ENCODE data around the gene CHIC2.

CHIC2 gene

GRCh38 chr4:54066088-54066415 is 1.6 kb upstream of the CHIC2 start:
- CTCF ChIA-PET: interaction anchor here (1.0 to 1.3 kb wide), 4 partner anchors 11 to 123 kb away, joined by 3 to 4 read pairs (median 3); no protein-coding TSS in a partner anchor

GRCh38 chr4:54065282-54066087 is 1.1 kb upstream of the CHIC2 start:
- Histone ChIP-seq H3K9me3 (ENCODE audit: control extremely low read depth in 1 of 5, control insufficient read depth in 4 of 5, insufficient read depth in 2 of 5, low read depth in 1 of 5, low read length in 4 of 5) (no peaks in the 10 kb centered on the region), H3K27me3 (replicated peaks in 2 of 5; ENCODE audit: control insufficient read depth in 4 of 5, insufficient read depth in 5 of 5, low read length in 4 of 5) (no peaks in the 10 kb centered on the region), H3K4me3 (ENCODE audit: control insufficient read depth in 1 of 7, extremely low read depth in 1 of 7, insufficient read depth in 4 of 7, low read depth in 2 of 7, low read length in 6 of 7) (peak overlapping the region in 5 of 7 experiments; percentile 81 to 97 (median 96)), H3K27ac (ENCODE audit: insufficient read depth in 1 of 2, low read depth in 1 of 2, low read length in 2 of 2, poor library complexity in 1 of 2, severe bottlenecking in 2 of 2) (peak overlapping the region; percentile 19 to 99), H3K36me3 (ENCODE audit: control insufficient read depth in 4 of 4, insufficient read depth in 4 of 4, low read length in 3 of 4) (no peaks in the 10 kb centered on the region), H3K4me1 (ENCODE audit: control extremely low read depth in 1 of 4, control insufficient read depth in 4 of 4, insufficient read depth in 4 of 4, low read length in 3 of 4) (peaks cover 33 to 52% (median 38%) of the 10 kb centered on the region in 4 experiments)
- WGBS (ENCODE audit: insufficient coverage): 39% methylated on average over 6 of the region's 6 CpGs
- DNase-seq: peak in 1 of 3 donors; percentile 28
- CTCF ChIA-PET: interaction anchor here (1.1 to 1.3 kb wide), 3 partner anchors 11 to 49 kb away, joined by 3 to 4 read pairs (median 3); no protein-coding TSS in a partner anchor
- POLR2A ChIA-PET: interaction anchor here (1.6 kb wide), 1 partner anchor 30 kb away, joined by 5 read pairs; no protein-coding TSS in a partner anchor

More at GRCh38 chr4:54066088-54066415, 1.6 kb upstream of the CHIC2 start:
- H3K27me3 ChIP-seq (replicated peaks in 2 of 5; ENCODE audit: control insufficient read depth in 4 of 5, insufficient read depth in 5 of 5, low read length in 4 of 5): no peaks in the 10 kb centered on the region
- POLR2A ChIA-PET: interaction anchor here (0.5 to 1.6 kb wide), 2 partner anchors 29 to 1337 kb away, joined by 3 to 5 read pairs; no protein-coding TSS in a partner anchor
- H3K27ac ChIP-seq (ENCODE audit: insufficient read depth in 1 of 2, low read depth in 1 of 2, low read length in 2 of 2, poor library complexity in 1 of 2, severe bottlenecking in 2 of 2): no peak overlapping the region
- H3K36me3 ChIP-seq (ENCODE audit: control insufficient read depth in 4 of 4, insufficient read depth in 4 of 4, low read length in 3 of 4): no peaks in the 10 kb centered on the region
- H3K9me3 ChIP-seq (ENCODE audit: control extremely low read depth in 1 of 5, control insufficient read depth in 4 of 5, insufficient read depth in 2 of 5, low read depth in 1 of 5, low read length in 4 of 5): no peaks in the 10 kb centered on the region
- peak in 1 of 3 donors; percentile 33 for DNase-seq
- H3K4me3 ChIP-seq (ENCODE audit: control insufficient read depth in 1 of 7, extremely low read depth in 1 of 7, insufficient read depth in 4 of 7, low read depth in 2 of 7, low read length in 6 of 7): peak overlapping the region in 1 of 7 experiments; percentile 1
- 83% methylated on average over 2 of the region's 2 CpGs for WGBS (ENCODE audit: insufficient coverage)
- H3K4me1 ChIP-seq (ENCODE audit: control extremely low read depth in 1 of 4, control insufficient read depth in 4 of 4, insufficient read depth in 4 of 4, low read length in 3 of 4): peaks cover 33 to 48% (median 38%) of the 10 kb centered on the region in 4 experiments

GRCh38 chr4:54063737-54064316 is 578 bp downstream of the CHIC2 start:
- peaks cover 0 to 3% (median 0%) of the 10 kb centered on the region in 4 experiments for H3K36me3 ChIP-seq (ENCODE audit: control insufficient read depth in 4 of 4, insufficient read depth in 4 of 4, low read length in 3 of 4)
- peaks cover 35 to 54% (median 40%) of the 10 kb centered on the region in 4 experiments for H3K4me1 ChIP-seq (ENCODE audit: control extremely low read depth in 1 of 4, control insufficient read depth in 4 of 4, insufficient read depth in 4 of 4, low read length in 3 of 4)
- 2% methylated on average over 34 of the region's 38 CpGs for WGBS (ENCODE audit: insufficient coverage)
- ChIA-PET POLR2A (no interaction called here), CTCF (interaction anchor here (0.6 to 2.4 kb wide), 3 partner anchors 10 to 170 kb away, joined by 3 to 12 read pairs (median 9); no protein-coding TSS in a partner anchor)
- H3K27me3 ChIP-seq (replicated peaks in 2 of 5; ENCODE audit: control insufficient read depth in 4 of 5, insufficient read depth in 5 of 5, low read length in 4 of 5): no peaks in the 10 kb centered on the region
- peak overlapping the region; percentile 97 to 99 for H3K27ac ChIP-seq (ENCODE audit: insufficient read depth in 1 of 2, low read depth in 1 of 2, low read length in 2 of 2, poor library complexity in 1 of 2, severe bottlenecking in 2 of 2)
- peak; percentile 25 to 63 (median 53) for DNase-seq
- H3K4me3 ChIP-seq (ENCODE audit: control insufficient read depth in 1 of 7, extremely low read depth in 1 of 7, insufficient read depth in 4 of 7, low read depth in 2 of 7, low read length in 6 of 7): peak overlapping the region; percentile 81 to 97 (median 96)
- no peaks in the 10 kb centered on the region for H3K9me3 ChIP-seq (ENCODE audit: control extremely low read depth in 1 of 5, control insufficient read depth in 4 of 5, insufficient read depth in 2 of 5, low read depth in 1 of 5, low read length in 4 of 5)

- Histone ChIP-seq H3K27me3 (replicated peaks in 2 of 5; ENCODE audit: control insufficient read depth in 4 of 5, insufficient read depth in 5 of 5, low read length in 4 of 5) (no peaks in the 10 kb centered on the region), H3K27ac (ENCODE audit: insufficient read depth in 1 of 2, low read depth in 1 of 2, low read length in 2 of 2, poor library complexity in 1 of 2, severe bottlenecking in 2 of 2) (peak overlapping the region; percentile 97 to 99), H3K36me3 (ENCODE audit: control insufficient read depth in 4 of 4, insufficient read depth in 4 of 4, low read length in 3 of 4) (peaks cover 0 to 3% (median 0%) of the 10 kb centered on the region in 4 experiments), H3K4me1 (ENCODE audit: control extremely low read depth in 1 of 4, control insufficient read depth in 4 of 4, insufficient read depth in 4 of 4, low read length in 3 of 4) (peaks cover 35 to 58% (median 42%) of the 10 kb centered on the region in 4 experiments), H3K9me3 (ENCODE audit: control extremely low read depth in 1 of 5, control insufficient read depth in 4 of 5, insufficient read depth in 2 of 5, low read depth in 1 of 5, low read length in 4 of 5) (no peaks in the 10 kb centered on the region), H3K4me3 (ENCODE audit: control insufficient read depth in 1 of 7, extremely low read depth in 1 of 7, insufficient read depth in 4 of 7, low read depth in 2 of 7, low read length in 6 of 7) (peak overlapping the region in 6 of 7 experiments; percentile 93 to 97 (median 96))
- 0% methylated on average over 3 of the region's 4 CpGs for WGBS (ENCODE audit: insufficient coverage)
- POLR2A ChIA-PET: no interaction called here
- DNase-seq: peak in 1 of 3 donors; percentile 22
- CTCF ChIA-PET: interaction anchor here (0.5 to 2.4 kb wide), 4 partner anchors 9 to 171 kb away, joined by 3 to 12 read pairs (median 8); no protein-coding TSS in a partner anchor
Measured at GRCh38 chr4:54063229-54063628, 1.2 kb downstream of the CHIC2 start.

- ChIA-PET CTCF (interaction anchor here (1.3 to 2.4 kb wide), 3 partner anchors 8 to 171 kb away, joined by 7 to 12 read pairs (median 9); no protein-coding TSS in a partner anchor), POLR2A (interaction anchor here (1.2 kb wide), 1 partner anchor 41 kb away, joined by 3 read pairs; no protein-coding TSS in a partner anchor)
- 94% methylated on average over 1 of the region's 3 CpGs for WGBS (ENCODE audit: insufficient coverage)
- H3K27ac ChIP-seq (ENCODE audit: insufficient read depth in 1 of 2, low read depth in 1 of 2, low read length in 2 of 2, poor library complexity in 1 of 2, severe bottlenecking in 2 of 2): peak overlapping the region in 1 of 2 experiments; percentile 99
- DNase-seq: no peak
- no peaks in the 10 kb centered on the region for H3K9me3 ChIP-seq (ENCODE audit: control extremely low read depth in 1 of 5, control insufficient read depth in 4 of 5, insufficient read depth in 2 of 5, low read depth in 1 of 5, low read length in 4 of 5)
- H3K36me3 ChIP-seq (ENCODE audit: control insufficient read depth in 4 of 4, insufficient read depth in 4 of 4, low read length in 3 of 4): peaks cover 0 to 3% (median 0%) of the 10 kb centered on the region in 4 experiments
- H3K27me3 ChIP-seq (replicated peaks in 2 of 5; ENCODE audit: control insufficient read depth in 4 of 5, insufficient read depth in 5 of 5, low read length in 4 of 5): no peaks in the 10 kb centered on the region
- peaks cover 34 to 63% (median 45%) of the 10 kb centered on the region in 4 experiments for H3K4me1 ChIP-seq (ENCODE audit: control extremely low read depth in 1 of 4, control insufficient read depth in 4 of 4, insufficient read depth in 4 of 4, low read length in 3 of 4)
- peak overlapping the region in 6 of 7 experiments; percentile 93 to 97 (median 96) for H3K4me3 ChIP-seq (ENCODE audit: control insufficient read depth in 1 of 7, extremely low read depth in 1 of 7, insufficient read depth in 4 of 7, low read depth in 2 of 7, low read length in 6 of 7)
Measured at GRCh38 chr4:54062392-54062791, 2.0 kb downstream of the CHIC2 start.

GRCh38 chr4:54061873-54062272 is 2.5 kb downstream of the CHIC2 start:
- Histone ChIP-seq H3K36me3 (ENCODE audit: control insufficient read depth in 4 of 4, insufficient read depth in 4 of 4, low read length in 3 of 4) (peaks cover 0 to 3% (median 0%) of the 10 kb centered on the region in 4 experiments), H3K4me1 (ENCODE audit: control extremely low read depth in 1 of 4, control insufficient read depth in 4 of 4, insufficient read depth in 4 of 4, low read length in 3 of 4) (peaks cover 31 to 63% (median 47%) of the 10 kb centered on the region in 4 experiments), H3K9me3 (ENCODE audit: control extremely low read depth in 1 of 5, control insufficient read depth in 4 of 5, insufficient read depth in 2 of 5, low read depth in 1 of 5, low read length in 4 of 5) (no peaks in the 10 kb centered on the region), H3K27ac (ENCODE audit: insufficient read depth in 1 of 2, low read depth in 1 of 2, low read length in 2 of 2, poor library complexity in 1 of 2, severe bottlenecking in 2 of 2) (peak overlapping the region in 1 of 2 experiments; percentile 7), H3K27me3 (replicated peaks in 2 of 5; ENCODE audit: control insufficient read depth in 4 of 5, insufficient read depth in 5 of 5, low read length in 4 of 5) (no peaks in the 10 kb centered on the region), H3K4me3 (ENCODE audit: control insufficient read depth in 1 of 7, extremely low read depth in 1 of 7, insufficient read depth in 4 of 7, low read depth in 2 of 7, low read length in 6 of 7) (peak overlapping the region in 4 of 7 experiments; percentile 1 to 96 (median 46))
- POLR2A ChIA-PET: interaction anchor here (1.2 kb wide), 1 partner anchor 40 kb away, joined by 3 read pairs; no protein-coding TSS in a partner anchor
- no peak for DNase-seq
- CTCF ChIA-PET: interaction anchor here (0.7 to 2.4 kb wide), 4 partner anchors 8 to 172 kb away, joined by 4 to 12 read pairs (median 8); no protein-coding TSS in a partner anchor
- WGBS (ENCODE audit: insufficient coverage): no CpG with 5 or more reads among the region's 1 CpG

Data from common myeloid progenitor, CD34-positive (primary cell).